Sigmoid colon (tissue), 7 donors: ENCODE results near the gene USH2A. TPM values are rescaled to one million over a fixed set of nuclear protein-coding genes. Genes with fewer than 3 reads are reported as not detected.

Experiments used
- DNase-seq: peaks from one replicate; pipeline ENCODE4 v3.0.0-alpha.2; 2019
- H3K27ac ChIP-seq, 4 donors: fragments of 200-600 bp; sonication (generic); one replicate each; pipeline ENCODE4 v1.5.1; 2016 to 2019; ENCODE audit warnings: mild to moderate bottlenecking in 1 of 4
- H3K27me3 ChIP-seq, 3 donors: fragments of 200-600 bp; sonication (generic); one replicate each; pipeline ENCODE4 v1.5.1; 2019; ENCODE audit warnings: mild to moderate bottlenecking in 1 of 3
- H3K36me3 ChIP-seq, 4 donors: fragments of 200-600 bp; sonication (generic); one replicate each; pipeline ENCODE4 v1.5.1; 2016 to 2019
- H3K4me1 ChIP-seq, 4 donors: fragments of 200-600 bp; sonication (generic); one replicate each; pipeline ENCODE4 v1.5.1; 2017 to 2019
- H3K4me3 ChIP-seq, 4 donors: fragments of 200-600 bp; sonication (generic); one replicate each; pipeline ENCODE4 v1.5.1; 2017 to 2019; ENCODE audit warnings: mild to moderate bottlenecking in 2 of 4, moderate library complexity in 1 of 4
- H3K9me3 ChIP-seq, 4 donors: fragments of 200-600 bp in 3 of 4; sonication (generic) in 3 of 4; one replicate each; pipeline versions ENCODE4 v1.5.1 to v1.6.1; 2013 to 2019
- CTCF ChIP-seq, 4 experiments: fragments of 450-650 bp in 3 of 4; fragments of 200-600 bp in 1 of 4; IDR thresholded peaks; one replicate each; pipeline ENCODE4 v1.5.1; 2016 to 2019; ENCODE audit warnings: antibody characterized with exemption in 4 of 4, mild to moderate bottlenecking in 3 of 4, moderate library complexity in 2 of 4
- EP300 ChIP-seq, 4 donors: sonication (generic); formaldehyde crosslinking; IDR thresholded peaks; one replicate each; pipeline ENCODE4 v1.6.1; 2017; ENCODE audit warnings: antibody characterized with exemption in 4 of 4
- POLR2A ChIP-seq, 2 donors: fragments of 450-650 bp; IDR thresholded peaks; one replicate each; pipeline ENCODE4 v1.6.1; 2016; ENCODE audit warnings: antibody characterized with exemption in 2 of 2, mild to moderate bottlenecking in 2 of 2, moderate library complexity in 2 of 2
- POLR2AphosphoS5 ChIP-seq, 4 donors: sonication (generic); formaldehyde crosslinking; IDR thresholded peaks; one replicate each; pipeline ENCODE4 v1.6.1; 2017; ENCODE audit warnings: antibody characterized with exemption in 4 of 4
- whole genome bisulfite sequencing, 2 donors: extraction: QIAGEN DNeasy Blood & Tissue Kit; methylation state at CpG; one replicate each; pipeline ENCODE4 v1.1.7; 2013; 5-methylcytosine and 5-hydroxymethylcytosine counted together
- intact Hi-C: fragments of 100-400 bp; cut with DNase I; formaldehyde crosslinking; loops from one replicate; pipeline ENCODE4 v1.15.1; 2023
- polyA plus RNA-seq, 3 donors: library from polyadenylated mRNA; stranded (reverse); fragments of 200-250 nt; gene quantifications; one replicate each; pipeline ENCODE4 v1.2.3, GENCODE V29; 2013
- total RNA-seq, 4 donors: library from RNA; depleted of rRNA; stranded (reverse); fragments of >200 nt; gene quantifications; one replicate each; pipeline ENCODE4 v1.1.0, GENCODE V29; 2016
- donor health status: healthy with polysubstance abuse.
- donor health status: Bipolar disorder and iron deficiency.
- donor health status: healthy.

Gene USH2A
- total and polyA plus RNA-seq, 7 donors, result under 0.01 TPM; not detected in 6

GRCh38 chr1:216330262-216330661, 93.0 kb downstream of the USH2A start:
- TF ChIP-seq CTCF (IDR thresholded peaks at IDR 0.05) (no peak), POLR2AphosphoS5 (IDR thresholded peaks at IDR 0.05) (no peak), EP300 (IDR thresholded peaks at IDR 0.05) (no peak), POLR2A (IDR thresholded peaks at IDR 0.05) (no peak)
- no peaks in the 10 kb centered on the region for H3K36me3 ChIP-seq
- no peaks in the 10 kb centered on the region for H3K9me3 ChIP-seq
- 86 to 87% methylated on average over 2 of the region's 2 CpGs for WGBS, 2 donors
- DNase-seq, result no peak
- no peaks in the 10 kb centered on the region for H3K27me3 ChIP-seq
- no peak overlapping the region for H3K27ac ChIP-seq
- no peak overlapping the region for H3K4me3 ChIP-seq
- H3K4me1 ChIP-seq, result no peaks in the 10 kb centered on the region
- intact Hi-C loops, result no loop called here

- Histone ChIP-seq H3K4me1 (no peaks in the 10 kb centered on the region), H3K9me3 (no peaks in the 10 kb centered on the region), H3K27me3 (no peaks in the 10 kb centered on the region), H3K27ac (no peak overlapping the region), H3K4me3 (no peak overlapping the region), H3K36me3 (no peaks in the 10 kb centered on the region)
- no peak for DNase-seq
- intact Hi-C loops, result no loop called here
- TF ChIP-seq POLR2AphosphoS5 (IDR thresholded peaks at IDR 0.05) (no peak), POLR2A (IDR thresholded peaks at IDR 0.05) (no peak)
- 86 to 94% methylated on average over 2 of the region's 2 CpGs for WGBS, 2 donors
These were observed 97.3 kb downstream of the USH2A start for GRCh38 chr1:216325946-216326345.

GRCh38 chr1:216325336-216325735, 97.9 kb downstream of the USH2A start:
- WGBS, 2 donors, result 91 to 92% methylated on average over 7 of the region's 7 CpGs
- Histone ChIP-seq H3K27me3 (no peaks in the 10 kb centered on the region), H3K36me3 (no peaks in the 10 kb centered on the region), H3K4me1 (no peaks in the 10 kb centered on the region), H3K9me3 (no peaks in the 10 kb centered on the region), H3K27ac (no peak overlapping the region), H3K4me3 (no peak overlapping the region)
- intact Hi-C loops, result no loop called here
- TF ChIP-seq POLR2A (IDR thresholded peaks at IDR 0.05) (no peak), EP300 (IDR thresholded peaks at IDR 0.05) (no peak), POLR2AphosphoS5 (IDR thresholded peaks at IDR 0.05) (no peak)
- no peak for DNase-seq

GRCh38 chr1:216323344-216323743, 99.9 kb downstream of the USH2A start:
- Histone ChIP-seq H3K4me3 (no peak overlapping the region), H3K27ac (no peak overlapping the region), H3K27me3 (no peaks in the 10 kb centered on the region), H3K36me3 (no peaks in the 10 kb centered on the region), H3K9me3 (no peaks in the 10 kb centered on the region), H3K4me1 (no peaks in the 10 kb centered on the region)
- DNase-seq, result no peak
- intact Hi-C loops, result no loop called here
- TF ChIP-seq CTCF (IDR thresholded peaks at IDR 0.05) (no peak), POLR2A (IDR thresholded peaks at IDR 0.05) (no peak), EP300 (IDR thresholded peaks at IDR 0.05) (no peak), POLR2AphosphoS5 (IDR thresholded peaks at IDR 0.05) (no peak)
- 75 to 79% methylated on average over 6 of the region's 6 CpGs for WGBS, 2 donors

GRCh38 chr1:216314379-216315095, 108.7 kb downstream of the USH2A start:
- TF ChIP-seq POLR2A (IDR thresholded peaks at IDR 0.05) (no peak), EP300 (IDR thresholded peaks at IDR 0.05) (no peak), POLR2AphosphoS5 (IDR thresholded peaks at IDR 0.05) (no peak), CTCF (IDR thresholded peaks at IDR 0.05) (no peak)
- Histone ChIP-seq H3K4me1 (no peaks in the 10 kb centered on the region), H3K4me3 (no peak overlapping the region), H3K27ac (no peak overlapping the region), H3K9me3 (no peaks in the 10 kb centered on the region), H3K27me3 (no peaks in the 10 kb centered on the region), H3K36me3 (no peaks in the 10 kb centered on the region)
- no peak for DNase-seq
- intact Hi-C loops, result no loop called here
- WGBS, 2 donors, result 79 to 84% methylated on average over 3 of the region's 3 CpGs

- Histone ChIP-seq H3K4me1 (no peaks in the 10 kb centered on the region), H3K36me3 (no peaks in the 10 kb centered on the region), H3K4me3 (no peak overlapping the region), H3K27ac (no peak overlapping the region), H3K9me3 (no peaks in the 10 kb centered on the region), H3K27me3 (no peaks in the 10 kb centered on the region)
- no peak for DNase-seq
- TF ChIP-seq EP300 (IDR thresholded peaks at IDR 0.05), result no peak
- TF ChIP-seq POLR2AphosphoS5 (IDR thresholded peaks at IDR 0.05), result no peak
- no peak for TF ChIP-seq POLR2A (IDR thresholded peaks at IDR 0.05)
- no peak for TF ChIP-seq CTCF (IDR thresholded peaks at IDR 0.05)
- intact Hi-C loops, result no loop called here
- WGBS, 2 donors, result 5 to 14% methylated on average over 4 of the region's 4 CpGs
These were observed 112.5 kb downstream of the USH2A start for GRCh38 chr1:216310776-216311175.
